ENCODE measurements around the gene SPATA24.
"Not testable (repeated sequence)": the region's sequence is repeated elsewhere in the genome, so short reads cannot be mapped to it uniquely, and the experiment has no call there.

Gene SPATA24

DNA sequence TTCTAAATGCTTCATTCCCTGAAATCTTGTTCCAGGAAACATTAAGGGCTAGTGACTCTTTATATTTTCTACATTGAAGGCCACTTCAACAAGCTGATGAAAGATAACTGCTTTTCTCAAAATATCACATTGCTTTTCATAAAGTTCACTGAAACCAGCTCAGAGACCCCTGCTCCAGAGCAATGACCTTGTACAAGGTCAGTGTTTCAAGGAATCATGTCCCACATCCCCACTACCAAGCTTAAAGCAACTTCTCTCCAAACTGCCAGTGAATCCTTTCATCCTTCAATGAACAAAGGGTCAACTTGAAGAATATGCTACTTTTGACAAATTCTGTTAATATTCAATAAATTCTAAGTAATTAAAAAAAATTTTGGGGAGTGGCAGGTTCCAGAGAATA is 12.0 kb upstream of the SPATA24 start:
- no peak for DNase-seq

- no peak for DNase-seq
Measured at GRCh38 chr5:139415221-139415861, 11.5 kb upstream of the SPATA24 start.

- DNase-seq: no peak
Measured at GRCh38 chr5:139414581-139415130, 10.8 kb upstream of the SPATA24 start.

DNA sequence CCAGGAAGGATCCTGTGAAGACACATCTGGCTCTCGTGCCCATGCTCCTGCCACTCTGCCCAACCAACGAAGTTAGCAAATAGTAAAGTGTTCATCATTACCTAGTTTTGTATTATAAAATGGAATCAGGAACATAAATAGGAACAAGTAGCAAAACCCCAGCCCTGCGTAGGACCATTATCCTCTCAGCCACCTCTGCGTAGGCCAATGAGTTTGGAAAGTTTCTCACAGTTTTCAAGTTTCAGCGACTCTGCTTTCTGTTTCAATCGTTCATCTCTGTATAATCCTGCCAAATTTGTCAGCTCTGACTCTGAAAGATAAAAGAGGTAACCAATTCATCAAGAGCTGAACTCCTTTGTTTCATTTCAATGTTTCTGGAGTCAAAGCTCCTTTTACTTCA is 10.1 kb upstream of the SPATA24 start:
- no peak for DNase-seq

GRCh38 chr5:139413153-139413552 is 9.3 kb upstream of the SPATA24 start:
- DNase-seq: no peak

DNA sequence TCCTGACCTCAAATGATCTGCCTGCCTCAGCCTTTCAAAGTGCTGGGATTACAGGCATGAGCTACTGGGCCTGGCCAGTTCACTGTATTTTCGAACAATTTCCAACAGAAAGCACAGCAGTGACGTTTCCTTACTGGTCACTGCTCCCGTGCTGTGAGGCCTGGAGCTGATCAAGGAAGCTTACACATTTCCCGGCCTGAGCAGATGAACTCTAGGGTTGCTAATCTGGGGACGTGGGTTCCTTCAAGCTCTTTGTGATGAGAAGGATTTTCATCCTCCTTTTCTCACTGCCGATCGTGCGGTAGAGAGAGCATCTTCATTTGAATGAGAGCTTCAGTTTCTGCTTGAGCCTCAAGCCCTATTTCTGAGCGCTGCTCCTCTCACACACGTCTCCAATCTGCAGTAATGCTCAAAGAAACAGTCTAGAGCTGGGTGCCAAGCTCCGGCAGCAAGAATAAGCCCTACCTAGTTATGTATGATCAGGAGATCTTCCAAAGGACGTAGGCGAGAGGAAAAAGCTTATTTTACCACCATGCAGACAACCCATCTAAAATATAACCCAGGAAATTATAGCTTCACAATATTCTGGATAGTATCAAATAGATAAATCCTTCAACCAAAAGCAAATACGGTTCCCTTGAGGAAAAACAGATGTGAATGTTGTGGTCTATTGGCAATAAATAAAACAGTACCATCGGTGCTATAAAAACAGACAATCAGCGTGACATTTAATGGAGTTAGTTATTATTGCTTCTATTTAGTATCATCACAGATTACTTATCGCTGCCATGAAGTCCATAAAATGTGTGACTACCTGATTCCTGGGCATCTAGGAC is 7.3 kb upstream of the SPATA24 start:
- no peak for DNase-seq

GRCh38 chr5:139410121-139410992 is 6.5 kb upstream of the SPATA24 start:
- DNase-seq: no peak

GRCh38 chr5:139409116-139409515 is 5.2 kb upstream of the SPATA24 start:
- not testable (repeated sequence) for DNase-seq

GRCh38 chr5:139408191-139408590 is 4.3 kb upstream of the SPATA24 start:
- DNase-seq: no peak

DNA sequence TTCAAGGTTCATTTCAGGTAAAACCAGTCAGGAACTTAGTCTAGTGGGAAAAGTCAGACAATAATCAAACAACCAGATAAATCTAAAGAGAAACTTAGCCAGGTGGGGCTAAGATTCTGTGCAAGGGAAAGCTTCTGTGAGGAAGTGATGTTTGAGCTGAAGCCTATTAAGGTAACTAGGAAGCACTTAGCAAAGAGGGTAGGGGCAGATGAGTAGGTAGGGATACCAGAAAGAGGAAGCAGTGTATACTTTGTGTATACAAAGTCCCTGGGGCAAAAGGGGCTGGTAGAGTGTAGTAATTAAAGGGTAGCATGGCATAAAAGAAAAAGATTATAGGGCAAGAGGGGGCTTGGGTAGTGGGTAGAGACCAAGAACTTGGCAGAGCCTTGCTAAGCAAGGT is 3.6 kb upstream of the SPATA24 start:
- DNase-seq: no peak

DNA sequence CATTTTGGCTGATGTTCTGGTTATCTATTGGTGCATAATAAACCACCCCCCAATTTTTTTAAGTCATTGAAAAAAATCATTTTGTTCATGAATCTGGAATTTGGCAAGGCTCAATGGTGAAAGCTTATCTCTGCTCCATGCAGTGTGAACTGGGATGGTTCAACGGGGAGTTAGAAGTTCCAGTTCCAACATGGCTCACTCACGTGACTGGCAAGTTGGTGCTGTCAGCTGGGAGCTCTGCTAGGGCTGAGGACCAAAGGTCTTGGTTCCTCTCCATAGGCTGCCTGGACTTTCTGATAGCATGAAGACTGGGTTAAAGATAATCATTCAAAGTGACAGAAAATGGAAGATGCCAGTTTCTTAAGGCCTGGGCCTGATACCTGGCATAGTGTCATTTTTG is 3.1 kb upstream of the SPATA24 start:
- no peak for DNase-seq

DNA sequence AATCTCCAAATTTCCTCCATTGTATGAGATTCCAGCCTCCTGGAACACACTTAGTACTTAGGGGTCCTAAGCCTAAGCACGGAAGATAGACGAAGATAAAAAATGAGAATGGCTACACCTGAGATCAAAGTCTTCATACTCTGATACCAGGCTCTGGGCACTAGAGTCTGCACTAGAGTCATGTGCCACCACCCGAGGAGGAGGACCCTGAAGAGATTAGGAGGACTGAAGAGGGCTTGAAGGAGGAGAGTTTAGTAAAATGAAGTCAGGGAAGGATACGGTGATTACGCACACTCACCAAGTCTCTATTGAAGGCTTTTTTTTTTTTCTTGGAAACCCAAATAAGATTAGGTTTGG is 573 bp upstream of the SPATA24 start:
- no peak for DNase-seq

DNA sequence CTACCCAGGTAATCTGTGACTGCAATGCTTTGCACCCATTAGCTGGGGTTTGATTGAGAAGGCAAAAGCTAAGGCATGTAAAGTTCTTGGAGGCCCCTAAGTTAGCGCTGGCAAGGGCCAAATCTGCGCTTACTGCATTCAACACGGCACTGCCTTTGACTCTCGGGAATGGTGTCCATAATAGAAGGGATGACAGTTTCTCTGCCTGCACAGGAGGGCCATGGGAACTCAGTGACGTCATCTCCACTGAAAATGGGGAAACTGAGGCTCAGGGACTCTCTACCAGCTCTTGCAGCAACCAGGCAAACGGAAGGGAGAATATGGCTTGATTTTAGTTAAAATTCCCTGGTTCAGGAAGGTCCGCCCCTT is 487 bp downstream of the SPATA24 start:
- no peak for DNase-seq

DNA sequence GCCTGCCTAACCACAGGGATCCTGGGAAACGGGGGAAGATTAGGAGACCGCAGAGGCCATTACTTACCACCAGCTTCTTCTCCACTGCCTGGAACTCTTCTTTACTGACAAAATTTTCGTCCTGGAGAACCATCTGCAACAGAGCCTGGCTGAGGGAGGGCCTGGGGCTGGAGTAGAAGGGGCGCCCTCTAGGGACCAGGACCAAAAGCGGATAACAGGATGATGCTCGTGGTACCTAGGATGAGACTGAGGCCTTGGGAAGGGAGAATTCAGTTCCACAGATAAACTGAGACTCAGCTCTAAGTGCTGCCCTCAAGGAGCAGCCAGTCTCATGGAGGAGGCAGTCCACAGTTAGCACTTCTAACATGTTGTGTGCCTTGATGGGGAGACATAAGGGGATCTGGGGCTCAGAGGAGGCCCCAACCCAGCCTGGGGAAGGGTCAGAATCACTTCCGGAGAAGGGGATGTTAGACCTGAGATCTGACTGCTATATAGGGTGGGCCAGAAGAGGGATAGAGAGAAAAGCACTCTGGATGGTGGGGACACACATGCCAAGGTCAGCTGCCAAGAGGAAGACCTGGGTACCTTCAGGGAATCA is 1.2 kb downstream of the SPATA24 start:
- no peak for DNase-seq

GRCh38 chr5:139401546-139401945 is 2.3 kb downstream of the SPATA24 start:
- no peak for DNase-seq

DNA sequence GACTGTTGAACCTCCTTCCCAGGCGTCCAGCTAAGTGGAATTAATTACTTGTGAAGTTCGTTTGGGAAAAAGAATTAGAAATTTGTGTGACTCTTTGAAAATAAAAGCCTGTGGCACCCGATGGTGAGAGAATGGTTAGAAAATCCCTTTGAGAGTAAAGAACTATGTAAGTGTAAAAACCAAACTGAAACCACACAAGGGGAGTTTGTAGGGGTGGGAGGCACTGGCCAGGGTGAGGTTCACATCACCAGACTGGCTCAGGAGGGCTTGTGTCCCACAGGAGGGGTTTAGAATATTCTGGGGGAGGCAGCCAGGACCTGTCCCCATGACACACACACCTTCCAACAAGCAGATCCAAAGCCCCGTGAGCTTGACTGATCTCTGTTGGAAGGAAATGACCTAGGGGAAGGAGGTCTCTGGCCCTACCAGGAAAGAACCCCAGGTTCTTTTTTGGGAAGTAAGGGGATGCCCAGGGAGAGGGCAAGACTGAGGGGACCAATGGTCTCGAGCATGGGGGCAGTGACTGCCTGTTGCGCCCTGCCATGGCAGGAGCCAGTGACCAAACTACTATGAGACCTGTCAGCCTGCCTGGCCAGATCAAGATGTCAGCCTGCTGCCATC is 4.3 kb downstream of the SPATA24 start:
- DNase-seq: no peak

DNA sequence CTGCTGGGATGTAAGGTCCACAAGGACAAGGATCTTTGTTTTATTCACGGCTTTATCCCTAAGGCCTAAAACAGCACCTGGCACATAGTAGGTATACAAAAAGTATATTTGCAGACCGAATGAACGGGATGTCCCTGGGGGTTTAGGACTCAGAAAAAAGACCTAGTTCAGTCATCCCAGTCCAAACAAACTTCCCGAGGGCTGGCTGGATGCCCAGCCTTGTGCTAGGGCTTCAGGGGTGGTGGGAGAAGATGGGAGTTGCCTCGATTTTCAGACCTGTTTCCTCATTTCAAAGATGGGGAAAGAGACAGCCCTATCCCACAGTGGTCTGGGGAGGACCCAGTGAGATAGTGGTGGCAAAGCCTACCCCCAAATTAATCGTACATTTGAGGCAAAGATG is 6.0 kb downstream of the SPATA24 start:
- no peak for DNase-seq

GRCh38 chr5:139396691-139397090 is 7.2 kb downstream of the SPATA24 start:
- no peak for DNase-seq

- no peak for DNase-seq
Measured at GRCh38 chr5:139395844-139396640, 7.8 kb downstream of the SPATA24 start.

- DNase-seq: no peak
Measured at GRCh38 chr5:139394654-139395566, 9.0 kb downstream of the SPATA24 start, which contains the start of gene PROB1. Gene PROB1 (minus strand): TSS chr5:139395104. CDS start chr5:139395081, 23 bp downstream.

All from NCI-H226 (cell line).